Mesenchymal stem cell (in vitro differentiated cells and primary cell): Measurements from ENCODE around the gene C11orf68.

Experiments used
- DNase-seq: peaks from one replicate; pipeline ENCODE4 v3.0.0-alpha.2; 2013
- H2AFZ ChIP-seq: one replicate; pipeline ENCODE4 v1.6.1; 2013; ENCODE audit warnings: low read depth, mild to moderate bottlenecking, control low read depth, inconsistent platforms, low read length, moderate library complexity
- H2AK5ac ChIP-seq: 2 replicates; pipeline ENCODE4 v1.6.1; 2013; ENCODE audit warnings: low read length, moderate library complexity, mild to moderate bottlenecking, inconsistent platforms; ENCODE audit not compliant: severe bottlenecking
- H2BK120ac ChIP-seq: one replicate; pipeline ENCODE4 v1.6.1; 2013; ENCODE audit warnings: low read depth, mild to moderate bottlenecking, inconsistent platforms, low read length, moderate library complexity
- H2BK12ac ChIP-seq, 2 experiments: one replicate each; pipeline ENCODE4 v1.6.1; 2013; ENCODE audit warnings: inconsistent platforms in 2 of 2, low read length in 2 of 2, mild to moderate bottlenecking in 2 of 2, moderate library complexity in 2 of 2, control low read depth in 1 of 2
- H2BK15ac ChIP-seq: one replicate; pipeline ENCODE4 v1.6.1; 2013; ENCODE audit warnings: mild to moderate bottlenecking, low read depth, inconsistent platforms; ENCODE audit not compliant: poor library complexity, severe bottlenecking
- H2BK5ac ChIP-seq: 2 replicates; pipeline ENCODE4 v1.6.1; 2013; ENCODE audit warnings: low read depth, mild to moderate bottlenecking, low read length, control low read depth, inconsistent platforms; ENCODE audit not compliant: poor library complexity, severe bottlenecking
- H3K14ac ChIP-seq, 2 experiments: one replicate each; pipeline ENCODE4 v1.6.1; 2013; ENCODE audit warnings: inconsistent platforms in 2 of 2, low read length in 2 of 2, control low read depth in 1 of 2, mild to moderate bottlenecking in 1 of 2, moderate library complexity in 1 of 2
- H3K18ac ChIP-seq, 2 experiments: one replicate each; pipeline ENCODE4 v1.6.1; 2013; ENCODE audit warnings: inconsistent platforms in 2 of 2, low read length in 2 of 2, control low read depth in 1 of 2, low read depth in 1 of 2, mild to moderate bottlenecking in 1 of 2
- H3K23ac ChIP-seq, 2 experiments: one replicate each; pipeline ENCODE4 v1.6.1; 2013; ENCODE audit warnings: inconsistent platforms in 2 of 2, low read length in 2 of 2, mild to moderate bottlenecking in 2 of 2, moderate library complexity in 2 of 2, control low read depth in 1 of 2
- H3K27ac ChIP-seq: 2 replicates; pipeline ENCODE4 v1.5.1; 2013; ENCODE audit warnings: mild to moderate bottlenecking, moderate library complexity, low read length, control low read depth, inconsistent platforms; ENCODE audit not compliant: poor library complexity, severe bottlenecking
- H3K27me3 ChIP-seq, 2 experiments: 2 replicates each; pipeline versions ENCODE4 v1.6.1 to v1.7.0; 2013; ENCODE audit warnings: low read length in 2 of 2, mild to moderate bottlenecking in 2 of 2, moderate library complexity in 2 of 2, control low read depth in 1 of 2, inconsistent platforms in 1 of 2; ENCODE audit not compliant: control insufficient read depth in 1 of 2, insufficient read depth in 1 of 2
- H3K36me3 ChIP-seq, 2 experiments: 2 replicates each; pipeline versions ENCODE4 v1.6.1 to v1.7.0; 2013; ENCODE audit warnings: low read length in 2 of 2, control low read depth in 1 of 2, inconsistent platforms in 1 of 2, low read depth in 1 of 2, mild to moderate bottlenecking in 1 of 2; ENCODE audit not compliant: insufficient read depth in 2 of 2, control insufficient read depth in 1 of 2
- H3K4ac ChIP-seq, 2 experiments: one replicate each; pipeline ENCODE4 v1.6.1; 2013; ENCODE audit warnings: inconsistent platforms in 2 of 2, low read length in 2 of 2, mild to moderate bottlenecking in 2 of 2, moderate library complexity in 2 of 2, control low read depth in 1 of 2, low read depth in 1 of 2
- H3K4me1 ChIP-seq: 2 replicates; pipeline ENCODE4 v1.6.1; 2013; ENCODE audit warnings: low read depth, low read length, control low read depth; ENCODE audit not compliant: control insufficient read depth, insufficient read depth
- H3K4me2 ChIP-seq: 2 replicates; pipeline ENCODE4 v1.6.1; 2013; ENCODE audit warnings: low read length, mild to moderate bottlenecking, inconsistent platforms; ENCODE audit not compliant: poor library complexity, severe bottlenecking
- H3K4me3 ChIP-seq, 2 experiments: 2 replicates each; pipeline versions ENCODE4 v1.5.1 to v1.7.0; 2013; ENCODE audit warnings: low read length in 2 of 2, mild to moderate bottlenecking in 2 of 2, control low read depth in 1 of 2, low read depth in 1 of 2; ENCODE audit not compliant: insufficient read depth in 1 of 2
- H3K79me1 ChIP-seq: replicated peaks from 2 replicates; pipeline ENCODE4 v1.6.1; 2013; ENCODE audit warnings: mild to moderate bottlenecking, control low read depth, low read length, inconsistent platforms; ENCODE audit not compliant: poor library complexity, severe bottlenecking
- H3K9ac ChIP-seq: 2 replicates; pipeline ENCODE4 v1.7.0; 2013; ENCODE audit warnings: mild to moderate bottlenecking, low read length, moderate library complexity
- H3K9me3 ChIP-seq: 2 replicates; pipeline ENCODE4 v1.7.0; 2013; ENCODE audit warnings: mild to moderate bottlenecking, low read length; ENCODE audit not compliant: control insufficient read depth
- H4K8ac ChIP-seq: one replicate; pipeline ENCODE4 v1.6.1; 2013; ENCODE audit warnings: inconsistent platforms, mild to moderate bottlenecking, low read length, moderate library complexity
- H4K91ac ChIP-seq: one replicate; pipeline ENCODE4 v1.6.1; 2013; ENCODE audit warnings: mild to moderate bottlenecking, low read length, inconsistent platforms
- WGBS: methylation state at CpG from one replicate; pipeline ENCODE4 v1.1.7; 2013; ENCODE audit warnings: mixed read lengths; 5-methylcytosine and 5-hydroxymethylcytosine counted together

The C11orf68 gene

DNA sequence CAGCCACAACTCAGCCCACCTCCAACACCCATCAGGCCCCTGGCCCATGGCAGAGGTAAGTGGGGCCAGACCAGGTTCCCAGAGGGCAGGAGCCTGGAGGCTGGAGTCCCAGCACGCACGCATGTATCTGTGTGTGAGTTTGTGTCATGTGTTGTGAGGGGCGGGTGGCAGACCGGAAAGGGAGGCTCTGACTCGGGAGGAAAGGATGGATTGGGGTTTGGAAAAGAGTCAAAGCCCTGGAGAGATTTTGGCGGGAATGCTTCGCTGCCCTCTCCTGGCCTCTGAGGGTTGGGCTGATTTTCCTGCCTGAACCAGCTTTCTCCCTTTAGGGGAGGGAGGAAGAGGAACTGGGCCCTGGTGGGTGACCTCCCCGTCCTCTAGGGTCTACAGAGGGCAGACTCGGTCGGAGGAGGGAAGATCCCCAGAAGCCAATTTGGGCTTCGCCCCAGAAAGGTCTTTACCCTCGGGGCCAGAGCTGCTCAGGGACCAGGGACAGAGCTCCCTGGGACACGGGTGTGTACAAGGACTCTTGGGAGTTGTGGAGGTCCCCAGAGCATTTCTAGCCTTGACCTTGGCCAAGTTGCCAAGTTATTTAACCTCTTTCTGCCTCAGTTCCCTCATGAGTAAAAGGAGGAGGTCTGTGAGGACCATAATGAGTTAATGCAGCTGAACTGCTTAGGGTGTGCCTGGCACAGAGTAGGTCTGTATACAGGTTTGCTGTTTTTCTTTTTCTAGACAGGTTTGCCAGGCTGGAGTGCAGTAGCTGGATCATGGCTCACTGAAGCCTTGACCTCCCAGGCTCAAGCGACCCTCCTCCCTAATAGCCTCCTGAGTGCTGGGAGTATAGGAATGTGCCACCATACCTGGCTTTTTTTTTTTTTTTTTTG, 6.9 kb downstream of the C11orf68 start:
- Histone ChIP-seq H4K91ac (peak overlapping the region; percentile 98), H3K79me1 (peaks cover 14% of the 10 kb centered on the region), H2BK15ac (peak overlapping the region; percentile 94), H3K4me3 (peak overlapping the region in 1 of 2 experiments; percentile 59), H3K4me1 (peaks cover 48% of the 10 kb centered on the region), H3K36me3 (peaks cover 0 to 3% of the 10 kb centered on the region in 2 experiments), H2BK5ac (peak overlapping the region; percentile 3), H3K4me2 (no peak overlapping the region), H3K9me3 (no peaks in the 10 kb centered on the region), H4K8ac (peak overlapping the region; percentile 86), H2AK5ac (peak overlapping the region; percentile 92), H3K9ac (peak overlapping the region; percentile 89), H3K14ac (no peak overlapping the region), H3K27me3 (no peaks in the 10 kb centered on the region), H3K23ac (peak overlapping the region in 1 of 2 experiments; percentile 19), H2BK120ac (peak overlapping the region; percentile 88), H2AFZ (no peak overlapping the region), H3K4ac (peak overlapping the region; percentile 82 to 89), H3K27ac (no peak overlapping the region), H2BK12ac (peak overlapping the region; percentile 80 to 82), H3K18ac (peak overlapping the region; percentile 89 to 96)
- WGBS, result 26% methylated on average over 14 of the region's 14 CpGs
- DNase-seq, result peak; percentile 81

DNA sequence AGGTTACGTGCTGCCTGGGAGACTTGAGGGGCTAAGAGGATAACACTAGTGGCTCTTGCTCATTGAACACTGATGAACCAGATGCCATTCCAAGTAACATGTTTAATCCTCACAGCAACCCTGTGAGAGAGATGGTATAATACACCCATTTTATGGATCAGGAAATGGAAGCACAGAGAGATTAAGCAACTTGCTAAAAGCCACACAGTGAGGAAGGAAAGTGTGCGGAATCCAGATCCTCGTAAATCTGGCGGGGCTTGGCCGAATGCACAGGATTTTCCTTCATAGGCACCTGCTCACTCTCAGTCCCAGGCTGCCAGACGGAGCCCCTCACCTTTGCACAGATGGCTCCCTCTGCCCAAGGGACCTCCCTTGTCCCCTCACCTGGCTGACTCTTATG, 11.0 kb downstream of the C11orf68 start:
- Histone ChIP-seq H2BK5ac (no peak overlapping the region), H3K27ac (no peak overlapping the region), H2AFZ (no peak overlapping the region), H3K27me3 (no peaks in the 10 kb centered on the region), H3K18ac (no peak overlapping the region), H3K79me1 (peaks cover 6% of the 10 kb centered on the region), H2AK5ac (no peak overlapping the region), H2BK15ac (peak overlapping the region; percentile 36), H4K8ac (no peak overlapping the region), H3K9ac (no peak overlapping the region), H3K14ac (no peak overlapping the region), H3K4me2 (no peak overlapping the region), H2BK12ac (no peak overlapping the region), H3K4ac (no peak overlapping the region), H3K4me3 (no peak overlapping the region), H4K91ac (no peak overlapping the region), H3K9me3 (no peaks in the 10 kb centered on the region), H3K4me1 (peaks cover 28% of the 10 kb centered on the region), H3K23ac (no peak overlapping the region), H3K36me3 (no peaks in the 10 kb centered on the region), H2BK120ac (no peak overlapping the region)
- WGBS, result 97% methylated on average over 6 of the region's 6 CpGs
- DNase-seq, result no peak

- H3K36me3 ChIP-seq, result no peaks in the 10 kb centered on the region
- no peak for DNase-seq
- WGBS, result 55% methylated on average over 5 of the region's 5 CpGs
Observed at GRCh38 chr11:65906602-65907001, 12.3 kb downstream of the C11orf68 start.

GRCh38 chr11:65903715-65904114, 15.1 kb downstream of the C11orf68 start:
- H2BK12ac ChIP-seq, result peak overlapping the region; percentile 37 to 93

More at GRCh38 chr11:65906602-65907001, 12.3 kb downstream of the C11orf68 start:
- no peak overlapping the region for H2BK12ac ChIP-seq
- H4K8ac ChIP-seq, result no peak overlapping the region
- H3K23ac ChIP-seq, result no peak overlapping the region
- H3K4ac ChIP-seq, result peak overlapping the region in 1 of 2 experiments; percentile 15
- no peak overlapping the region for H2BK15ac ChIP-seq
- no peaks in the 10 kb centered on the region for H3K9me3 ChIP-seq
- no peak overlapping the region for H3K4me2 ChIP-seq
- peaks cover 2% of the 10 kb centered on the region for H3K79me1 ChIP-seq
- H3K4me3 ChIP-seq, result no peak overlapping the region
- no peak overlapping the region for H3K18ac ChIP-seq
- peaks cover 28% of the 10 kb centered on the region for H3K4me1 ChIP-seq
- H2AK5ac ChIP-seq, result no peak overlapping the region
- H3K14ac ChIP-seq, result no peak overlapping the region
- H2AFZ ChIP-seq, result no peak overlapping the region
- H2BK5ac ChIP-seq, result no peak overlapping the region
- H2BK120ac ChIP-seq, result no peak overlapping the region
- H3K27ac ChIP-seq, result no peak overlapping the region
- H3K27me3 ChIP-seq, result no peaks in the 10 kb centered on the region
- H3K9ac ChIP-seq, result no peak overlapping the region
- no peak overlapping the region for H4K91ac ChIP-seq

More at GRCh38 chr11:65903715-65904114, 15.1 kb downstream of the C11orf68 start:
- Histone ChIP-seq H2BK120ac (no peak overlapping the region), H2AK5ac (peak overlapping the region; percentile 15), H3K4ac (peak overlapping the region; percentile 53 to 72), H2BK5ac (peak overlapping the region; percentile 21), H2BK15ac (no peak overlapping the region), H3K14ac (no peak overlapping the region), H3K4me1 (peaks cover 24% of the 10 kb centered on the region), H2AFZ (no peak overlapping the region), H3K4me2 (no peak overlapping the region), H3K36me3 (no peaks in the 10 kb centered on the region), H3K27ac (peak overlapping the region; percentile 88), H3K9me3 (no peaks in the 10 kb centered on the region), H3K9ac (peak overlapping the region; percentile 78), H3K23ac (no peak overlapping the region), H3K79me1 (peaks cover 2% of the 10 kb centered on the region), H4K8ac (peak overlapping the region; percentile 51), H3K4me3 (peak overlapping the region in 1 of 2 experiments; percentile 69), H3K18ac (peak overlapping the region; percentile 67 to 74), H4K91ac (peak overlapping the region; percentile 91), H3K27me3 (no peaks in the 10 kb centered on the region)
- DNase-seq, result no peak
- WGBS, result 74% methylated on average over 8 of the region's 8 CpGs
